ENCODE results near the gene INAVA.

DNA sequence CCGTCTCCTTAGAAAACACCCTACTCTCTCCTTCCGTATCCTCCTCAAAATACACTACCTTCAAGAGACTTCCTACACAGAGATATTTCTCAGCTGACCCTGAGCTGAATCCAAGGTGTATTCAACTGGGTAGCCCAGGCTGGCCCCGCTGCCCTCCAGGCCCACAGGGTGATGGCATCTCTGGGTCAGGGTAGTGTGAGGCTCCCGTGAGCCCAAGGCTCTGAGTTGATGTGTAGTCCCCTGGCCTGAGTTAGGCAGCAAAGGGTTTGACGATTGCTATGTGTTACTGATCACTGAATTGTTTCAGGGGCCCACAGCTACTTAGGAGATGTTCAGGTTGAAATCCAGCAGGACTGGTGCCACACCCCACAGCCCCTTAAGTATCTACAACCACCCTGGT lies 6.7 kb downstream of the INAVA start:
- no peak for TF ChIP-seq GATA3 (IDR thresholded peaks at IDR 0.05; ENCODE audit: borderline replicate concordance)
- TF ChIP-seq ZNF302 (CRISPR knock-in tag; IDR thresholded peaks at IDR 0.05) = no peak
- TF ChIP-seq POLR2A (IDR thresholded peaks at IDR 0.05; ENCODE audit: low read length) = no peak
- TF ChIP-seq CTCF (IDR thresholded peaks at IDR 0.05) = no peak
- TF ChIP-seq MYC (IDR thresholded peaks at IDR 0.05; ENCODE audit: borderline replicate concordance, low read length) = no peak
- TF ChIP-seq, protein P1, sequence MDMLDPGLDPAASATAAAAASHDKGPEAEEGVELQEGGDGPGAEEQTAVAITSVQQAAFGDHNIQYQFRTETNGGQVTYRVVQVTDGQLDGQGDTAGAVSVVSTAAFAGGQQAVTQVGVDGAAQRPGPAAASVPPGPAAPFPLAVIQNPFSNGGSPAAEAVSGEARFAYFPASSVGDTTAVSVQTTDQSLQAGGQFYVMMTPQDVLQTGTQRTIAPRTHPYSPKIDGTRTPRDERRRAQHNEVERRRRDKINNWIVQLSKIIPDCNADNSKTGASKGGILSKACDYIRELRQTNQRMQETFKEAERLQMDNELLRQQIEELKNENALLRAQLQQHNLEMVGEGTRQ (IDR thresholded peaks at IDR 0.05) = no peak
- TF ChIP-seq POLR2AphosphoS2 (conservative IDR thresholded peaks at IDR 0.05; ENCODE audit: low read length) = no peak
- TF ChIP-seq CHD2 (IDR thresholded peaks at IDR 0.05; ENCODE audit: low read length, partially characterized antibody) = no peak
- TF ChIP-seq JUN (IDR thresholded peaks at IDR 0.05) = no peak
- TF ChIP-seq RAD21 (conservative IDR thresholded peaks at IDR 0.05 in 1 of 2, IDR thresholded peaks at IDR 0.05 in 1 of 2) = no peak
- TF ChIP-seq KDM1A (IDR thresholded peaks at IDR 0.05; ENCODE audit: low read depth) = no peak
